GM18870 (cell line): ENCODE data around the gene ZNF85.
"Not testable (repeated sequence)": the region's sequence is repeated elsewhere in the genome, so short reads cannot be mapped to it uniquely, and the experiment has no call there.

Experiments used
- ATAC-seq: cut with Tn5 transposase; IDR thresholded peaks from one replicate; pipeline ENCODE4 v1.9.1; 2021; ENCODE audit warnings: moderate library complexity; ENCODE audit not compliant: unreplicated experiment

The ZNF85 gene

GRCh38 chr19:20923077-20923871, at the start of gene ZNF85:
TSS of gene ZNF85 (plus strand) at chr19:20923251. CDS start at chr19:20923401, 150 bp downstream.
- peak; percentile 96 for ATAC-seq

GRCh38 chr19:20879501-20879900, 43.5 kb upstream of the ZNF85 start:
- ATAC-seq = no peak

- ATAC-seq = no peak
These were observed 10.1 kb upstream of the ZNF85 start for GRCh38 chr19:20912973-20913372.

- no peak for ATAC-seq
These were observed 2.4 kb downstream of the ZNF85 start for GRCh38 chr19:20925481-20925880.

DNA sequence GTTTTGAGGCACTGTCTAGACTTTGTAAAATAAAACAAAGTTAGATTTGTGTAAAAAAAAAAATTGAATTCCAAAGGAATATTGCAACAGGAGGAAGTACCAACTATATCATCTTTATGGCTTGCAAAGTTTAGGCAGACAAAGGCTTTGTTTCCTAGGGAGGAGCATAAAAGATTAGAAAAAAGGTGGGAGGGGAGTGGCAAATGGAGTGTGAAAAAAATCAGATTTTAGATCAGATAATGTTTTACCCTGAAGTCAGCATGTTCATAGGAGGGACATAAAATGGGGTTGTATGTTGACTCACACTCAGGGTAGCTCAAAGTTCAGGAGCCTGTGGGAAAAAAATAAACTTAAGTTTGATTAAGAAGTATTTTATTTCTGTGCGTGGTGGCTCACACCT, 3.7 kb downstream of the ZNF85 start:
- ATAC-seq = no peak

- no peak for ATAC-seq
These were observed 5.3 kb downstream of the ZNF85 start for GRCh38 chr19:20928371-20928770.

DNA sequence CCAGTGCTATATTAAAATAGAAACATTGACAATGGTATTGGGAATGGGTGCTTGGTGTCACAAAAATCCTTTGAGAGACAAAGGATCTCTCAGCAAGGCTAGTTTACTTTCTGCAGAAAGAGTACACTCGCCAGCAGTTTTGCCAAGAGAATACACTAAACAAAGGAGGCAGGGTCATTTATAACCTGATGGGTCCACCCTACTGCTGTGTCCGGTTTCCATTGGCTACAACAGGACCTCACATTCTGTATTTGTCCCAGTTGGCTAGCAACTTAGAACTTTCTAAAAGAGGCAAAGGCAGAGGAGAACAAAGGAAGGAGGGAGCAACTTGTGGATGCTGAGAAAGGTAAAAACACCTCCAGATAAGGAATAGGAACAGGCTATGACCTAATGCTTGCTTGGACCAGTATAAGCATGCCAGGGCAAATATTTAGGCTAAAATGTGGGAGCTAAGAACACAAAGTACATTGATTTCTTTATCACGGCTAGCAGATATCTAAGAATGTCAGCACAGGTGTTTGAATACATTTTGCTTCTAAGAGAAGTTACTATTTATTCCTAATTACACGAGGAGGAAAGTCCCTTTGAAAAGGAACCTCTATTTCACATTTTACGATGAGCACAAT, 13.4 kb downstream of the ZNF85 start:
- ATAC-seq = not testable (repeated sequence)

DNA sequence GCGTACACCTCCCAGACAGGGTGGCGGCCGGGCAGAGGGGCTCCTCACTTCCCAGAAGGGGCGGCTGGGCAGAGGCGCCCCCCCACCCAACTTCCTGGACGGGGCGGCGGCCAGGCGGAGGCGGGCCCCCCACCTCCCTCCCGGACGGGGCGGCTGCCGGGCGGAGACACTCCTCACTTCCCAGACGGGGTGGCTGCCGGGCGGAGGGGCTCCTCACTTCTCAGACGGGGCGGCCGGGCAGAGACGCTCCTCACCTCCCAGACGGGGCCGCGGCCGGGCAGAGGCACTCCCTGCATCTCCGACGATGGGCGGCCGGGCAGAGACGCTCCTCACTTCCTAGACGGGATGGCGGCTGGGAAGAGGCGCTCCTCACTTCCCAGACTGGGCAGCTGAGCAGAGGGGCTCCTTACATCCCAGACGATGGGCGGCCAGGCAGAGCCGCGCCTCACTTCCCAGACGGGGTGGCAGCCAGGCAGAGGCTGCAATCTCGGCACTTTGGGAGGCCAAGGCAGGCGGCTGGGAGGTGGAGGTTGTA, 29.6 kb downstream of the ZNF85 start:
- not testable (repeated sequence) for ATAC-seq

GRCh38 chr19:20964798-20965197, 41.7 kb downstream of the ZNF85 start:
- no peak for ATAC-seq

DNA sequence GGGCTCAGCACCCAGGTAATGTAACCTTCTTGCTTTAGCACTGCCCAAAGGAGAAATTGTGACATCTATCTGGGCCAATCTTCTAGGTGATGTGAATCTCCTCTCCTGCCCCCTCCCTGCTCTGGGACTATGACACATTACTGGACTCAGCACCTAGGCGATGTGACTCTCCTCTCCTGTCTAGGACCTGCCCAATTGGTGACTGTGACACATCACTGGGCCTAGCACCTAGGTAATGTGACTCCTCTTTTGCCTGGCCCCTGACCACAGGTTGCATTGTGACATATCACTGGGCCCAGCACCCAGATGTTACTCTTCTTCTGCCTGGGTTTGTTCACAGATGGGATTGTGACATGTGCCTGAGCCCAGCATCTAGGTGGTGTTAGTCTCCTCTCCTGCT, 45.0 kb downstream of the ZNF85 start:
- no peak for ATAC-seq

GRCh38 chr19:20969498-20969897, 46.4 kb downstream of the ZNF85 start:
- ATAC-seq = no peak

DNA sequence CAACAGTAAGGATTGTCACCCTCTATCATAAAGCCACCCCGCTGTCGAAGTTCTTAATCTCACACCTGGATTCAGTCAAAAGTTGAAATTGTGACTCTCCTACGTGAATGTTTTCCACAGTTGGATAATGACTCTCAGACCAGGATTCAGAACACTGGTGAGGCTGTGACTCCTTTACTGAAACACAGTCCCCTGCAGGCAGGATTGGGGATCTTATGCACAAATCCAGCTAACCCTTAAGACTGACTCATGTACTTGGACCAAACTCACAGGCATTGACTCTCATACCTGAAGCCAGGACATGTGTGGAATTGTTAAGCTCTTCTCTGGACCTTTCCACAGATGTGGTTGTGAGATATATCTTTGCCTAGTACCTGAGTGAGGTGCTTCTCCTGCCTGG, 46.8 kb downstream of the ZNF85 start:
- no peak for ATAC-seq

- not testable (repeated sequence) for ATAC-seq
These were observed 69.7 kb downstream of the ZNF85 start for GRCh38 chr19:20992788-20993187.

DNA sequence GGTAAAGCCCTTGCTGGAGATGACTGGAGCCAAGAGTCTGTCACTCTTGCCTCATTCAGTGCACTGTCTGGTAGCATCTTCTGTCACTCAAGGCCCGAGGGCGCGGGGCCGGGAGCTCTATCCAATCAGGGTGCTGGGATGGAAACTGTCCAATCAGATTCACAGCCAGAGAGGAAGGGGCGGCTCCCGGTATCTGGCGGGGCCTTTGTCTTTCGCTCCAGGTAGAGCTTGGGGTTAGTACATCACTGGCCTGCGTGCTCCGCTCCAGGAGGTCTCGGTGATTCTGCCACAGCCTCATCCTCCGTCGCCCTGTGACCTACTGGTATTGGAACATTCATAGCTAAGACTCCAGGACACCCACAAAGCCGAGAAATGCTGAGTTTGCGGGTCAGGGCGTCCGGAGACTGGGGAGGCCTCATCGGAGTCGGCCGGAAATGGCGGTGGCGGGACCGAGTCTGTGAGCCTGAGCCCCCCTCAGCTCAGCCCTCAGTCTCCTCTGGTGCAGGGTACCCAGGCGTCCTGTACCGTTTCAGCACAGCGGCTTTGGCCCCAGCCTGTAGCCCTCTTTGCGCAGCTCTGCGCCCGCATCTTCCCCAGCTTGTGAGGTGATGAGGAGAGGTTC, 76.8 kb downstream of the ZNF85 start:
- ATAC-seq = peak; percentile 99
